KMS-11 (cell line): ENCODE data around the gene PADI4.

Experiments used
- H2AFZ ChIP-seq: fragments of 200-600 bp; sonication (generic); 2 replicates; pipeline ENCODE4 v1.6.1; 2016; ENCODE audit warnings: antibody characterized with exemption, mixed run types, low read depth
- H3K27ac ChIP-seq: fragments of 200-600 bp; sonication (generic); 2 replicates; pipeline ENCODE4 v1.6.1; 2016; ENCODE audit warnings: mild to moderate bottlenecking, mixed run types
- H3K27me3 ChIP-seq: fragments of 200-600 bp; sonication (generic); 2 replicates; pipeline ENCODE4 v1.6.1; 2017; ENCODE audit warnings: mild to moderate bottlenecking, low read depth, mixed run types, moderate library complexity; ENCODE audit not compliant: insufficient read depth
- H3K36me3 ChIP-seq: fragments of 200-600 bp; sonication (generic); 2 replicates; pipeline ENCODE4 v1.6.1; 2017; ENCODE audit warnings: mild to moderate bottlenecking, mixed run types; ENCODE audit not compliant: insufficient read depth
- H3K4me1 ChIP-seq: fragments of 200-600 bp; sonication (generic); 2 replicates; pipeline ENCODE4 v1.6.1; 2016; ENCODE audit warnings: mild to moderate bottlenecking, low read depth, mixed run types; ENCODE audit not compliant: poor library complexity, severe bottlenecking
- H3K4me2 ChIP-seq: fragments of 200-600 bp; sonication (generic); 2 replicates; pipeline ENCODE4 v1.7.0; 2016; ENCODE audit warnings: mild to moderate bottlenecking, mixed run types
- H3K4me3 ChIP-seq: fragments of 200-600 bp; sonication (generic); IDR thresholded peaks from 2 replicates; pipeline ENCODE4 v1.6.1; 2017; ENCODE audit warnings: low read depth, low read length, mixed read lengths; ENCODE audit not compliant: insufficient read depth
- H3K79me2 ChIP-seq: fragments of 200-600 bp; sonication (generic); 2 replicates; pipeline ENCODE4 v1.6.1; 2016; ENCODE audit warnings: low read depth, mixed run types; ENCODE audit not compliant: insufficient read depth
- H3K9ac ChIP-seq: fragments of 200-600 bp; sonication (generic); 2 replicates; pipeline ENCODE4 v1.6.1; 2016; ENCODE audit warnings: mild to moderate bottlenecking, mixed run types
- H4K20me1 ChIP-seq: fragments of 200-600 bp; sonication (generic); 2 replicates; pipeline ENCODE4 v1.6.1; 2016; ENCODE audit warnings: mild to moderate bottlenecking, mixed run types; ENCODE audit not compliant: insufficient read depth
- CTCF ChIP-seq: fragments of 200-600 bp; sonication (generic); conservative IDR thresholded peaks from 2 replicates; pipeline ENCODE4 v1.6.1; 2017; ENCODE audit warnings: low read depth, mild to moderate bottlenecking, antibody characterized with exemption, low read length, moderate library complexity, mixed read lengths

PADI4 gene

DNA sequence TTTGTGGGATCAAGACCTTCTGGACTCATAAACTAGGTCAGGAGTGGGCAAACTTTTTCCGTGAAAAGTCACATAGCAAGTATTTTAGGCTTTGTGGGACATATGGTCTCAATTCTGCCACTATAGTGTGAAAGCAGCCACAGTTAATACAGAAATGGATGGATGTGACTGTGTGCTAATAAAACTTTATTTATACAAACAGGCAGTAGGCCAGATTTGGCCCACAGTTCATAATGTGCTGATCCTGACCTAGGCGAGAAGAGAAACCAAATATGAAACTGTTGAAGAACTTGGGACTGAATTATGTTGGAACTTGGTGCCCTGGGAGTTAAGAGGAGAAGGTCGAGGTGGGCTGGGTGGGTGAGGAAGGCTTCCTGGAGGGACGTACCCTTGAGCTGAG, 42.0 kb upstream of the PADI4 start:
- no peak for TF ChIP-seq CTCF
- H3K27me3 ChIP-seq = peaks cover 24% of the 10 kb centered on the region; the same call in 1 of the 2 replicates
- H3K36me3 ChIP-seq = no peaks in the 10 kb centered on the region
- no peak overlapping the region for H3K27ac ChIP-seq
- no peak overlapping the region for H3K9ac ChIP-seq
- H3K4me1 ChIP-seq = no peaks in the 10 kb centered on the region
- no peaks in the 10 kb centered on the region for H4K20me1 ChIP-seq
- no peak overlapping the region for H3K4me2 ChIP-seq
- no peak overlapping the region for H3K4me3 ChIP-seq
- H2AFZ ChIP-seq = no peak overlapping the region
- H3K79me2 ChIP-seq = no peaks in the 10 kb centered on the region

DNA sequence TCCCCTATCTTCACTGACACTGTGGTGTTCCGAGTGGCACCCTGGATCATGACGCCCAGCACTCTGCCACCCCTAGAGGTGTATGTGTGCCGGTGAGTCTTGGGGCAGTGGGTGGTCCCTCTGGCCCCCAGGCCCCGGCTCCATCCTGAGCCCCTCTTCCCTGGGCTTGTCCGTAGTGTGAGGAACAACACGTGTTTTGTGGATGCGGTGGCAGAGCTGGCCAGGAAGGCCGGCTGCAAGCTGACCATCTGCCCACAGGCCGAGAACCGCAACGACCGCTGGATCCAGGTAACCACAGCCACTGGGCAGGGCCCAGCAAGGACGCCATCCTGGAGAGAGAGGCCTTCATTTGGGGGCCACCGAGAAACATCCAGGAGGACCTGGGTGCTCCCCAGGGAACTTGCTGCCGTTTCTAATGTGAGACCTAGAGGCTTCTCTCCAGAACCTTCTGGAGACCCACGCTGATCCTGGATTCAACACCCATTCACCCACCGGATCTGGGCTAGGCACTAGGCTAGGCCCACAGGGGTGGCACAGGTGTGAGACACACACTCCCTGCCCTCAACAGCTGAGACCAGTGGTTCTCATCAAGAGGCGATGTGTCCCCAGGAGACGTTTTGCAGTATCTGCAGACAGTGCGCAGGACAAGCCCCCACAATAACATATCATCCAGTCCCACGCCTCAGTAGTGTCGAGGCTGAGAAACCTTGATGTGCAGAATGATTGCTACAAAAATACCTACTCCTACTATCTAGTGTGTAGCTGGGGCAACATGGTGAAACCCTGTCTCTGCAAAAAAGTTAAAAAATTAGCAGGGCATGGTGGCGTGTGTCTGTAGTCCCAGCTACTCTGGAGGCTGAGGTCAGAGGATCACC, 36.9 kb upstream of the PADI4 start:
- H4K20me1 ChIP-seq = no peaks in the 10 kb centered on the region
- no peak overlapping the region for H2AFZ ChIP-seq
- H3K4me3 ChIP-seq = no peak overlapping the region
- H3K4me2 ChIP-seq = no peak overlapping the region
- H3K79me2 ChIP-seq = no peaks in the 10 kb centered on the region
- H3K36me3 ChIP-seq = no peaks in the 10 kb centered on the region
- no peak overlapping the region for H3K9ac ChIP-seq
- H3K4me1 ChIP-seq = no peaks in the 10 kb centered on the region
- no peak for TF ChIP-seq CTCF
- peaks cover 19% of the 10 kb centered on the region for H3K27me3 ChIP-seq
- no peak overlapping the region for H3K27ac ChIP-seq

- Histone ChIP-seq H3K9ac (no peak overlapping the region), H3K27ac (no peak overlapping the region), H3K4me3 (no peak overlapping the region), H3K4me2 (no peak overlapping the region), H3K27me3 (peaks cover 23% of the 10 kb centered on the region), H3K79me2 (no peaks in the 10 kb centered on the region), H3K36me3 (no peaks in the 10 kb centered on the region), H3K4me1 (no peaks in the 10 kb centered on the region), H4K20me1 (no peaks in the 10 kb centered on the region), H2AFZ (no peak overlapping the region)
- TF ChIP-seq CTCF = no peak
Observed at GRCh38 chr1:17272066-17272465, 35.9 kb upstream of the PADI4 start.

GRCh38 chr1:17272646-17273045, 35.4 kb upstream of the PADI4 start:
- no peak overlapping the region for H3K4me2 ChIP-seq
- no peak for TF ChIP-seq CTCF
- H3K9ac ChIP-seq = no peak overlapping the region
- no peaks in the 10 kb centered on the region for H3K4me1 ChIP-seq
- no peak overlapping the region for H3K27ac ChIP-seq
- no peaks in the 10 kb centered on the region for H3K79me2 ChIP-seq
- H2AFZ ChIP-seq = no peak overlapping the region
- no peaks in the 10 kb centered on the region for H4K20me1 ChIP-seq
- no peaks in the 10 kb centered on the region for H3K36me3 ChIP-seq
- H3K27me3 ChIP-seq = peaks cover 25% of the 10 kb centered on the region
- no peak overlapping the region for H3K4me3 ChIP-seq
